ENCODE data around the gene STK17B. TPM values are rescaled to one million over a fixed set of nuclear protein-coding genes. Genes with fewer than 3 reads are reported as not detected.

STK17B gene
- total and polyA plus RNA-seq, 10 of the 15 experiments (the other 5 are each of a cell fraction or from before 2014, with no cell fraction given) = 21.2 to 108 (median 53.7) TPM

DNA sequence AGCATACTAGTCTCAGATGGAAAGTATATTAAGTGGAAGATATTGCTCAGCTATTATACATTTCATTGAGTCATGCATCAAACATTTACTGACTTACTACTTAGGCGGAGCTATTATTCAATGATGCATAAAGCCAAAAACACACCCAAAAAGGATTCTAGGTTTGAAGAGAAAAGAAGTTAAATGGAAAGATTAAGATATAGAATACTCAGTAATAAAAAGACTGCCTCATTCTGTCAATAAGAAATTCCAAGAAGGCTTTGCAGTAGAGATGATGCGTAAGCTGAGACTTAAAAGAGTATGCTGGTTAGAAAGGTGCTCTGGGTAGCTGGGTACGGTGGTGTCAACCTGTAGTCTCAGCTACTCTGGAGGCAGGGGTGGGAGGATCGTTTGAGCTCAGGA, 27.6 kb downstream of the STK17B start (continued):
- TF ChIP-seq RELA (IDR thresholded peaks at IDR 0.05; ENCODE audit: borderline replicate concordance, partially characterized antibody) = no peak

DNA sequence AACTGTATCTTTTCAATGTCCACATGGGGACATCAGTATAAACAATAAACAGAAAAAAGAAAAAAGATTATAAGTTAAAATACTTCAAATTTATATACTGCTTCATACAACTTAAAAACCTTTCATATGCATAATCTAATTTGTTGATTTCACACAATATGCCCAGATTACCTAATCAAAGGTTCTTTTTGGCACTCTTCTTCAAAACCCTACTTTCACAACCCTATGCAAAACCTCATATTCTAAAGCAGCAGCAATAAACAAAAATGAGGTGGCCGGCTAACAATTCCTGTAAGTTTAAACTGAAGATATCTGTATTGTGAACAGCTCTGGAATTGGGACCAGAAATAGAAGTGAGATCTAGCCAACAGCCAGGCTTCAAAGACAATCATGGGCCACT, 28.6 kb downstream of the STK17B start:
- in situ Hi-C loops (cut with MboI) = no loop called here
- no TSS peak for BruUV-seq (replicated peaks)
- Histone ChIP-seq H3K9me3 (replicated peaks; ENCODE audit: control insufficient read depth, insufficient read depth, low read length) (no peaks in the 10 kb centered on the region; the same call in 1 of the 3 replicates), H3K9ac (ENCODE audit: control insufficient read depth, insufficient read depth, low read length) (no peak overlapping the region), H3K4me3 (no peak overlapping the region), H3K4me2 (ENCODE audit: control insufficient read depth, insufficient read depth) (no peak overlapping the region), H3K36me3 (ENCODE audit: control insufficient read depth in 2 of 2, insufficient read depth in 2 of 2, low read length in 1 of 2) (peaks cover 9 to 61% of the 10 kb centered on the region in 2 experiments), H4K20me1 (ENCODE audit: control insufficient read depth, insufficient read depth) (no peaks in the 10 kb centered on the region), H3K79me2 (ENCODE audit: control insufficient read depth, insufficient read depth, low read length) (peaks cover 2% of the 10 kb centered on the region), H3K27ac (ENCODE audit: control insufficient read depth, insufficient read depth) (no peak overlapping the region), H3K4me1 (ENCODE audit: control insufficient read depth, insufficient read depth, low read length) (no peaks in the 10 kb centered on the region), H3K27me3 (replicated peaks in 1 of 2; ENCODE audit: control insufficient read depth in 2 of 2, insufficient read depth in 2 of 2, low read length in 1 of 2) (no peaks in the 10 kb centered on the region), H2AFZ (ENCODE audit: control insufficient read depth, low read depth, low read length) (no peak overlapping the region)
- FAIRE-seq (no peak), ATAC-seq (no peak), DNase-seq (ENCODE audit: low read depth, low spot score) (no peak)
- CTCF ChIA-PET = interaction anchor here (0.6 to 1.0 kb wide), 3 partner anchors 26 to 235 kb away, joined by 3 to 4 read pairs (median 3); no protein-coding TSS in a partner anchor
- intact Hi-C loops (cut with micrococcal nuclease; ENCODE audit: unreplicated experiment) = no loop called here
- WGBS (ENCODE audit: insufficient coverage, insufficient replicate concordance, low lambda C conversion rate, missing lambda C conversion rate) = 97% methylated on average over 1 of the region's 1 CpG
- POLR2A ChIA-PET = interaction anchor here (0.6 to 0.9 kb wide), 2 partner anchors 11 to 638 kb away, joined by 3 to 5 read pairs; no protein-coding TSS in a partner anchor
- SMC1A ChIA-PET (ENCODE audit: uncharacterized antibody, unreplicated experiment) = interaction anchor here (0.6 to 2.6 kb wide), 6 partner anchors 15 to 117 kb away, joined by 3 to 6 read pairs (median 4); no protein-coding TSS in a partner anchor
- RAD21 ChIA-PET (ENCODE audit: unreplicated experiment) = interaction anchor here (1.0 to 1.3 kb wide), 3 partner anchors 30 to 64 kb away, joined by 3 to 4 read pairs (median 3); no protein-coding TSS in a partner anchor
- TF ChIP-seq SUPT20H (IDR thresholded peaks at IDR 0.05; ENCODE audit: borderline replicate concordance, control insufficient read depth, low read depth, low read length) (no peak), TCF3 (IDR thresholded peaks at IDR 0.05; ENCODE audit: borderline replicate concordance, insufficient read depth, low read depth, low read length) (no peak), POU2F2 (IDR thresholded peaks at IDR 0.05; ENCODE audit: borderline replicate concordance, low read depth, low read length) (no peak), ZNF622 (IDR thresholded peaks at IDR 0.05) (no peak), BHLHE40 (IDR thresholded peaks at IDR 0.05; ENCODE audit: borderline replicate concordance in 1 of 2, low read depth in 2 of 2, low read length in 1 of 2) (no peak), NFIC (IDR thresholded peaks at IDR 0.05; ENCODE audit: low read depth, low read length) (no peak), SREBF1 (IDR thresholded peaks at IDR 0.05; ENCODE audit: low read length) (no peak), CBX5 (IDR thresholded peaks at IDR 0.05; ENCODE audit: low read depth) (no peak), TBL1XR1 (IDR thresholded peaks at IDR 0.05; ENCODE audit: low read depth, low read length) (no peak)
- TF ChIP-seq, protein P1, sequence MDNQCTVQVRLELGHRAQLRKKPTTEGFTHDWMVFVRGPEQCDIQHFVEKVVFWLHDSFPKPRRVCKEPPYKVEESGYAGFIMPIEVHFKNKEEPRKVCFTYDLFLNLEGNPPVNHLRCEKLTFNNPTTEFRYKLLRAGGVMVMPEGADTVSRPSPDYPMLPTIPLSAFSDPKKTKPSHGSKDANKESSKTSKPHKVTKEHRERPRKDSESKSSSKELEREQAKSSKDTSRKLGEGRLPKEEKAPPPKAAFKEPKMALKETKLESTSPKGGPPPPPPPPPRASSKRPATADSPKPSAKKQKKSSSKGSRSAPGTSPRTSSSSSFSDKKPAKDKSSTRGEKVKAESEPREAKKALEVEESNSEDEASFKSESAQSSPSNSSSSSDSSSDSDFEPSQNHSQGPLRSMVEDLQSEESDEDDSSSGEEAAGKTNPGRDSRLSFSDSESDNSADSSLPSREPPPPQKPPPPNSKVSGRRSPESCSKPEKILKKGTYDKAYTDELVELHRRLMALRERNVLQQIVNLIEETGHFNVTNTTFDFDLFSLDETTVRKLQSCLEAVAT (IDR thresholded peaks at IDR 0.05) = no peak
- TF ChIP-seq, protein P2, sequence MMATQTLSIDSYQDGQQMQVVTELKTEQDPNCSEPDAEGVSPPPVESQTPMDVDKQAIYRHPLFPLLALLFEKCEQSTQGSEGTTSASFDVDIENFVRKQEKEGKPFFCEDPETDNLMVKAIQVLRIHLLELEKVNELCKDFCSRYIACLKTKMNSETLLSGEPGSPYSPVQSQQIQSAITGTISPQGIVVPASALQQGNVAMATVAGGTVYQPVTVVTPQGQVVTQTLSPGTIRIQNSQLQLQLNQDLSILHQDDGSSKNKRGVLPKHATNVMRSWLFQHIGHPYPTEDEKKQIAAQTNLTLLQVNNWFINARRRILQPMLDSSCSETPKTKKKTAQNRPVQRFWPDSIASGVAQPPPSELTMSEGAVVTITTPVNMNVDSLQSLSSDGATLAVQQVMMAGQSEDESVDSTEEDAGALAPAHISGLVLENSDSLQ (IDR thresholded peaks at IDR 0.05) = no peak
- TF ChIP-seq, protein P3, sequence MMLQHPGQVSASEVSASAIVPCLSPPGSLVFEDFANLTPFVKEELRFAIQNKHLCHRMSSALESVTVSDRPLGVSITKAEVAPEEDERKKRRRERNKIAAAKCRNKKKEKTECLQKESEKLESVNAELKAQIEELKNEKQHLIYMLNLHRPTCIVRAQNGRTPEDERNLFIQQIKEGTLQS (IDR thresholded peaks at IDR 0.05; ENCODE audit: borderline replicate concordance, extremely low read depth, low read depth, low read length) = no peak
- TF ChIP-seq, protein P4, sequence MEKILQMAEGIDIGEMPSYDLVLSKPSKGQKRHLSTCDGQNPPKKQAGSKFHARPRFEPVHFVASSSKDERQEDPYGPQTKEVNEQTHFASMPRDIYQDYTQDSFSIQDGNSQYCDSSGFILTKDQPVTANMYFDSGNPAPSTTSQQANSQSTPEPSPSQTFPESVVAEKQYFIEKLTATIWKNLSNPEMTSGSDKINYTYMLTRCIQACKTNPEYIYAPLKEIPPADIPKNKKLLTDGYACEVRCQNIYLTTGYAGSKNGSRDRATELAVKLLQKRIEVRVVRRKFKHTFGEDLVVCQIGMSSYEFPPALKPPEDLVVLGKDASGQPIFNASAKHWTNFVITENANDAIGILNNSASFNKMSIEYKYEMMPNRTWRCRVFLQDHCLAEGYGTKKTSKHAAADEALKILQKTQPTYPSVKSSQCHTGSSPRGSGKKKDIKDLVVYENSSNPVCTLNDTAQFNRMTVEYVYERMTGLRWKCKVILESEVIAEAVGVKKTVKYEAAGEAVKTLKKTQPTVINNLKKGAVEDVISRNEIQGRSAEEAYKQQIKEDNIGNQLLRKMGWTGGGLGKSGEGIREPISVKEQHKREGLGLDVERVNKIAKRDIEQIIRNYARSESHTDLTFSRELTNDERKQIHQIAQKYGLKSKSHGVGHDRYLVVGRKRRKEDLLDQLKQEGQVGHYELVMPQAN (conservative IDR thresholded peaks at IDR 0.05) = no peak
- TF ChIP-seq, protein P5, sequence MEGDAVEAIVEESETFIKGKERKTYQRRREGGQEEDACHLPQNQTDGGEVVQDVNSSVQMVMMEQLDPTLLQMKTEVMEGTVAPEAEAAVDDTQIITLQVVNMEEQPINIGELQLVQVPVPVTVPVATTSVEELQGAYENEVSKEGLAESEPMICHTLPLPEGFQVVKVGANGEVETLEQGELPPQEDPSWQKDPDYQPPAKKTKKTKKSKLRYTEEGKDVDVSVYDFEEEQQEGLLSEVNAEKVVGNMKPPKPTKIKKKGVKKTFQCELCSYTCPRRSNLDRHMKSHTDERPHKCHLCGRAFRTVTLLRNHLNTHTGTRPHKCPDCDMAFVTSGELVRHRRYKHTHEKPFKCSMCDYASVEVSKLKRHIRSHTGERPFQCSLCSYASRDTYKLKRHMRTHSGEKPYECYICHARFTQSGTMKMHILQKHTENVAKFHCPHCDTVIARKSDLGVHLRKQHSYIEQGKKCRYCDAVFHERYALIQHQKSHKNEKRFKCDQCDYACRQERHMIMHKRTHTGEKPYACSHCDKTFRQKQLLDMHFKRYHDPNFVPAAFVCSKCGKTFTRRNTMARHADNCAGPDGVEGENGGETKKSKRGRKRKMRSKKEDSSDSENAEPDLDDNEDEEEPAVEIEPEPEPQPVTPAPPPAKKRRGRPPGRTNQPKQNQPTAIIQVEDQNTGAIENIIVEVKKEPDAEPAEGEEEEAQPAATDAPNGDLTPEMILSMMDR (IDR thresholded peaks at IDR 0.05 in 2 of 3, conservative IDR thresholded peaks at IDR 0.05 in 1 of 3; ENCODE audit: control insufficient read depth in 2 of 3, extremely low read depth in 1 of 3, insufficient read depth in 1 of 3, low read depth in 3 of 3, low read length in 3 of 3) = no peak

Measured in GM12878 (cell line).